Memory B cell (primary cell): Measurements from ENCODE around the gene MMS22L.

Experiments used
- ATAC-seq: fragments of 150-1000 bp; cut with Tn5 transposase; 2 replicates; pipeline ENCODE4 v1.10.0; 2021; ENCODE audit warnings: low read depth, mild to moderate bottlenecking, moderate library complexity
- DNase-seq, 2 donors: peaks; one replicate each; pipeline ENCODE4 v3.0.0; 2022; ENCODE audit warnings: low spot score in 2 of 2
- H3K27ac Mint-ChIP-seq: one replicate; pipeline ENCODE4 v1.8.0; 2022; ENCODE audit warnings: mild to moderate bottlenecking, moderate library complexity, mixed read lengths
- H3K27me3 Mint-ChIP-seq: one replicate; pipeline ENCODE4 v1.8.0; 2022; ENCODE audit warnings: mixed read lengths
- H3K36me3 Mint-ChIP-seq: one replicate; pipeline ENCODE4 v1.8.0; 2022; ENCODE audit warnings: mild to moderate bottlenecking, mixed read lengths
- H3K4me1 Mint-ChIP-seq: one replicate; pipeline ENCODE4 v1.8.0; 2022; ENCODE audit warnings: mixed read lengths
- H3K4me3 Mint-ChIP-seq: one replicate; pipeline ENCODE4 v1.8.0; 2022; ENCODE audit warnings: mild to moderate bottlenecking, moderate library complexity, mixed read lengths
- H3K9me3 Mint-ChIP-seq: one replicate; pipeline ENCODE4 v1.8.0; 2022; ENCODE audit warnings: mixed read lengths

MMS22L gene

DNA sequence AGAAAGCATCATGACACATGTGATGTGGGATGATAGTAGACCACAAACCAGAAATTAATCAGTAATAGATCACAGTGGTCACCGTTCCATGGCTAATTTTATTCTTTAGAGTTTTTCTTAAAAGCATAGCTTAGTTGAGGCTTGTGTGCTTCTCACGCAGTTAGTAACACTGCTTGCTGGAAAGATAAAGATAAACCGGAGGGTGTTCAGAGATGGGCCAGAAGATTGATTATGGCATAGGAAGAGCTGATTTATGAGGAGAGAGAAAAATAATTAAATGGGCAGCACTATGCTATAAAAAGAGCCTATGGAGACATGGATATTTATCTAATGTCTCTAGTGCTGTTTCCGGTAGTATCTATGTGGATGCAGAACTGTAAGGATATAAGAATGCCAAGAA is 173.6 kb downstream of the MMS22L start:
- Mint-ChIP-seq H3K9me3 (peaks cover 1% of the 10 kb centered on the region), H3K27me3 (peaks cover 4% of the 10 kb centered on the region), H3K4me1 (no peaks in the 10 kb centered on the region), H3K4me3 (no peak overlapping the region), H3K36me3 (peaks cover 8% of the 10 kb centered on the region), H3K27ac (no peak overlapping the region)
- DNase-seq (no peak), ATAC-seq (no peak)

DNA sequence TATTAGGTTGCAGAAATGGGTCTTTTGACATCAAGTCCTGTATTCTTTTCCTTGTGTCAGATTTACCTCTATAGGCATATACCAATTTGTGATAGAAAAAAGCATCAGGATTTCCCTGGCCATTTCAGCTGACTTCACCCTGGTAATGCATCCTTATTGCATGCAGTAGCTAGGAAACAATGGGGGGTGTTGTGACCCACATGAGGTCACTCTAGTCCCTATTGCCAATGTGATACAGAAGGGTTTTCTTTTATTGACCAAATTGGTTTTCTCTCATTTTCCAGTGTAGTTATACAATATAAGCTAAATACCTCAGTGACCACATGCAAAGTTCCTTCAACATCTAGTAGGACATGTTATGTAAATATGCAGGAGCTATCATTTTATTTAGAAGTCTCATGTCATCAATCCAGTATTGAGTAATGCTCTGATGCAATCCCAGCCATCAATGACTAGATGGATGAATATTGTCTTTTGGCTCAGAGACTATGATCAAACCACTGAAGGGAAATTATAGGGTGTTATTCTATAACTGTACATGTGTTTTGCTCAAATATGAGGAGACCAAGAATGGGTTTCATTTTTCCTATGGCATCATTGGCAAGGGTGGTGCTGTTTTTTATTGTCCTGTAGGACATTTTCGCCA is 180.7 kb downstream of the MMS22L start:
- Mint-ChIP-seq H3K27me3 (peaks cover 2% of the 10 kb centered on the region), H3K27ac (no peak overlapping the region), H3K4me3 (no peak overlapping the region), H3K9me3 (no peaks in the 10 kb centered on the region), H3K36me3 (peaks cover 5% of the 10 kb centered on the region), H3K4me1 (no peaks in the 10 kb centered on the region)
- ATAC-seq (no peak), DNase-seq (no peak)

DNA sequence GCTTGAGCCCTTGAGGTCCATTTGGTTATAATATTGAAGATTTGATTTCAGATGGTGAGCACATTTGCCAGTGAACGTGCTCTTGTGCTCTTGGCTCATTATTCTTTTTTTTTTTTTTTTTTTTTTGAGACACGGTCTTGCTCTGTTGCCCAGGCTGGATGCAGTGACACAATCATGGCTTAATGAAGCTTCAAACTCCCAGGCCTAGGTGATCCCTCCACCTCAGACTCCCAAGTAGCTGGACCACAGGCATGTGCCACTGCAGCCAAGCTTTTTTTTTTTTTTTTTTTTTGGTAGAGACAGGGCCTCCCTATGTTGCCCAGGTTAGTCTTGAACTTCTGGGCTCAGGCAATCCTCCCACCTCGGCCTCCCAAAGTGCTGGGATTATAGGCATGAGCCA is 182.3 kb downstream of the MMS22L start:
- Mint-ChIP-seq H3K36me3 (peaks cover 5% of the 10 kb centered on the region), H3K4me1 (no peaks in the 10 kb centered on the region), H3K27ac (no peak overlapping the region), H3K27me3 (peaks cover 2% of the 10 kb centered on the region), H3K9me3 (no peaks in the 10 kb centered on the region), H3K4me3 (no peak overlapping the region)
- DNase-seq (no peak), ATAC-seq (no peak)

DNA sequence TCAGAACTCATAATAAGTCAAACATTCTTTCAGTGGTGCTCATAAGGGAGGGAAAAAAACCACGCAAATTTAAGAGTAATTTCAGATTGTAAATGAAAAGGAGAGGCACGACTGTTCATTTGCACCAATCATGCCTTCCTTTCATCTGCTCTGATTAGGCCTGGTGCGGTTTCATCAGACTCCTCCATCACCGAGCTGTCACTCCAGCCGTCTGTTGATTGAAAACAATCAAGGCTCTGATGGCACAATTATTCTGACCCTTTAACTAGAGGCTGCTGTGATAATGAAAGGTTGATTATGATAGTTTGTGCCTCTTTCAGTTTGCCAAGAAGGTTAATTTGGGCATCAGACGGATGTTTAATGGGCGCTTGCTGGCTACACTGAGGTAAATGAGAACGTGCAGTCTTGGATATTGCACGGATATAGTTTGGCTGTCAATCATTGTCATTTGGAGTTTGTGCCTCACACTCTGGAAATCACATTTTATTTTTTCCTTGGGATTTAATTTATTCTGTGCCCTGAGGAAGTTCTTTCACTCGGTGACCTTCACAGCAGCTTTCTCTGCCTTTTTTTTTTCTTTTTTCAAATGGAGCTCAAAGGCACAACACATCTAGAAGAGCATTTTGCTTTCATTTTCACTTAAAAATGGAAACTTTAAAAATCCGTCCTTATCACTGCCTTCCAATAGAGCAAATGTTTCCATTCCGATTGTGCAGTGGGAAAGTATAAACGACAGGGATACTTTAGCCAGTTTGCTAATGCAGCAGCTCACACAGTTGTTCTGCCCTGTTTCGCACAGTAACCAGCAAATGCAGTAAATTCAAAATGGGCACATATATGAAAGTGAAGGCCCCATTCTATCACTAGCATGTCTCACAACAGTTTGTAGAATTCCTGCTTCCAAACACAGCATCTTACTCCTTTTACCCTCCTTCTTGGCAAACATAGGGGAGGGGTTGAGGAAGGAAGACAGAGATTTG is 185.7 kb downstream of the MMS22L start:
- no peak for DNase-seq
- no peaks in the 10 kb centered on the region for H3K4me1 Mint-ChIP-seq
- no peak overlapping the region for H3K4me3 Mint-ChIP-seq
- H3K27ac Mint-ChIP-seq, result no peak overlapping the region
- ATAC-seq, result no peak
- no peaks in the 10 kb centered on the region for H3K27me3 Mint-ChIP-seq
- peaks cover 2% of the 10 kb centered on the region for H3K36me3 Mint-ChIP-seq
- H3K9me3 Mint-ChIP-seq, result no peaks in the 10 kb centered on the region

DNA sequence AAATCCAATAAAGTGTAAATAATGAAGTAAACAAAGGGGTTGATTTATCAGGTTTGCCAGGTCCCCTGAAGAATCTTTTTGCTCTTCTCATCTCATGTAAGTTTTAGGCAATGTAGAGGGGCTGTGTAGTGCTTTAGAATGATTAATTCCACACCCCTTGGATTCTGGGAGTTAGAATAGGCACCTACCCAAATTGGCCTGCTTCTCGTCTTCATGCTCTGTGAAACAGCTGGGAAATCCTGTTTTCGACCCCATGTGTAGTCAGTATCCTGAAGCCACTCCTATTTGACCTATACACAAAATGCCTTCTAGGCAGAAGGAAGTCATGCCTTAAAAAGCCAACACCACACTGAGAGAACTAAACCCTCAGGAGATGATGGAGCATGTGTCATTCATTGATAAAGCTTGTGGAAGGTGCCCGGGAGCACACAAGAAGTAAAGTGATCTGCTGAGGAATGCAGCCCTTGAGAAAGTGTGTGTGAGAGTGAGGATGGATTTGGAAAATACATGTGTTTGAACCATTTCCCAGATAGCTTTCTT is 187.6 kb downstream of the MMS22L start:
- Mint-ChIP-seq H3K36me3 (peaks cover 2% of the 10 kb centered on the region), H3K27me3 (no peaks in the 10 kb centered on the region), H3K9me3 (no peaks in the 10 kb centered on the region), H3K4me3 (no peak overlapping the region), H3K4me1 (no peaks in the 10 kb centered on the region), H3K27ac (no peak overlapping the region)
- ATAC-seq (no peak), DNase-seq (no peak)

DNA sequence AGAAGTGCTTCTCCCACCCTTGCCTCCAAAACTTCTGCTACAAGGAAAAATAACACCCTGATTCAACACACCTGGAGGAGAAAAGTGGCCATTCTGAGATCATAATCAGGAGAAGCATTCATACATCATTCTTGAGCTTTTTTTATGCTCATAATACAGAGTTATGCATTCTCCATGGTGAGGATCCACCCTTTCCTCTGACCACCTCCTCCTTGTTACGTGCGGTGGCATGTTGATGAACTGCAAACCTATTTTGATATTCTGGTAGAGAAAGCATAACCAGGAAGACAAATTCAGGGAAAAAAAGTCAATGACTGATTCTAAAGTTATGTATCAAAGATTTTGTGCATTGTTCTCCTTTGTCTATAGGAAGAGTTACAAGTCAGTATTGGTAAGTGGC is 188.6 kb downstream of the MMS22L start:
- no peak overlapping the region for H3K4me3 Mint-ChIP-seq
- ATAC-seq (no peak), DNase-seq (no peak)
- no peaks in the 10 kb centered on the region for H3K9me3 Mint-ChIP-seq
- H3K36me3 Mint-ChIP-seq, result peaks cover 2% of the 10 kb centered on the region
- no peaks in the 10 kb centered on the region for H3K4me1 Mint-ChIP-seq
- H3K27ac Mint-ChIP-seq, result no peak overlapping the region
- H3K27me3 Mint-ChIP-seq, result no peaks in the 10 kb centered on the region

DNA sequence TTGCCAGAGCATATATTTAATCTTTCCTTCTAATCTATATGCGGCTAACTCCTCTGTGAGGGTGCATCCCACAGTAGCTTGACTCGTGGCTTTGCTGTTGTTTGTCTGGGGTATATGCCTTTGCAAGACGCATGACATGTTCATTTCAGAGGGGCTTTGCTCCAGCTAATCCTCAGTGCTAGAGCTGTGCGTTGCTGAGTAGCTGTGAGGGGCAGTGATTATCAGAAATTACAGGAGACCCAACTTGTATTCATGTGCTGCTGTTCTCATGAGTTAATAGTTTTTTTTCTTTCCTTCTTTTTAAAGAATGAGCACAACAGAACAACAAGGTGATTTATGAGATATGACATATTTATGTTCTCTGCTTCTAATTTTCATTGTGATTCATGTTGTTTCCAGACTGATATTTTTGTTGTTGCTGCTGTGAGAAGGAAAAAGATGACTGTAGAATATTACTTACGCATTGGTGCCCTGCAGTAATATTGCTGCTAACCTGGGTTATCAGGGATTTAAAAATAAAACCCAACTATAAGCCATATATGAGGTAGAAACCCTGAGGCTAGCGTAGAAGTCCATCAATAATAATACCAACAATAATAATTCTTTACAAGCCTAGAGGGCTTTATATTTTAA is 190.2 kb downstream of the MMS22L start:
- Mint-ChIP-seq H3K27ac (no peak overlapping the region), H3K9me3 (no peaks in the 10 kb centered on the region), H3K4me1 (no peaks in the 10 kb centered on the region), H3K36me3 (no peaks in the 10 kb centered on the region), H3K4me3 (no peak overlapping the region), H3K27me3 (no peaks in the 10 kb centered on the region)
- ATAC-seq (no peak), DNase-seq (no peak)
